ENCODE results near the gene EXOC5.

Gene EXOC5

DNA sequence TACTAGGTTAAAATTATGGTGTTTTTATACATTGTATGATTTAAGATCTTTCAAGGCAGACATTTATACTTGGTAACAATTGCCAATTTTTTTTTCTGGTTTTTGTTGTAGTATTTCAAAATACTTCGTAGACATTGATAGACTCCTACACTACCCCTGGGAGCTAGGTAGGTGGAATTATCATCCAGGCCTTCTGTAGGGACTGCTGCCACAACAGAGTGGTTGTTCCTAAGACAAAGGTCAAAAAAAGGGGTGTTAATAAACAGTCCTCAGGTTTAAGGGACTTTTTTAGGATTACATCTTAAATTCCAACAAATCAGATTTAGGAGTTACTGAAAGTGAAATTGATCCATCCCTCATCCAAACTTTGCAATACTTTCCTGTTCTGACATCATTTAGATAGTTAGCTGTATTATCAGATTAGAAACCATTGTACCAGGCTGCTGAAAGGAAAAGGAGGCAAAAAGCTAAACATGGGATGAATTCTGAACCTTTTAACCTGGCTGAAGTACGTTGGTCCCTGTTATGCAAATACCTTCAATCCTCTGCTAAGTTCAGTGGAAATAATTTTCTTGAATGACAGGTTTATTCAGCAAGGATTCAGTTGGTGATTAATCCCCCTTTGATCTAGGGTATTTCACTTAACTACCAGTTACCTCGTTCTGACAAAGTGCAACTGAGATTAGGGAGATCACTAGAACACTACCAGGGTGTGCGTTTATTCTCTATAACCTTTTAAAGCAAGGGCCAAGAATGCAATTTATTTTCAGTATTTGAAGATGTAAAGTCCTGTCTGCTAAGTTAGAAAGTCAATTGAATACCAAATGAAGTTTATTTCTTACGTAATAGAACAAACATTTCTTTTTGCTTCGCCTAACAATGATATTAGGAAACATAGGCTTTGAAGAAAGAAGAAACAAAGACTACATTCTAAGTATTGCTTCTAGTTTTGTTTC is 23.3 kb upstream of the EXOC5 start:
- no peaks in the 10 kb centered on the region for H3K79me2 ChIP-seq
- TF ChIP-seq, protein P1, sequence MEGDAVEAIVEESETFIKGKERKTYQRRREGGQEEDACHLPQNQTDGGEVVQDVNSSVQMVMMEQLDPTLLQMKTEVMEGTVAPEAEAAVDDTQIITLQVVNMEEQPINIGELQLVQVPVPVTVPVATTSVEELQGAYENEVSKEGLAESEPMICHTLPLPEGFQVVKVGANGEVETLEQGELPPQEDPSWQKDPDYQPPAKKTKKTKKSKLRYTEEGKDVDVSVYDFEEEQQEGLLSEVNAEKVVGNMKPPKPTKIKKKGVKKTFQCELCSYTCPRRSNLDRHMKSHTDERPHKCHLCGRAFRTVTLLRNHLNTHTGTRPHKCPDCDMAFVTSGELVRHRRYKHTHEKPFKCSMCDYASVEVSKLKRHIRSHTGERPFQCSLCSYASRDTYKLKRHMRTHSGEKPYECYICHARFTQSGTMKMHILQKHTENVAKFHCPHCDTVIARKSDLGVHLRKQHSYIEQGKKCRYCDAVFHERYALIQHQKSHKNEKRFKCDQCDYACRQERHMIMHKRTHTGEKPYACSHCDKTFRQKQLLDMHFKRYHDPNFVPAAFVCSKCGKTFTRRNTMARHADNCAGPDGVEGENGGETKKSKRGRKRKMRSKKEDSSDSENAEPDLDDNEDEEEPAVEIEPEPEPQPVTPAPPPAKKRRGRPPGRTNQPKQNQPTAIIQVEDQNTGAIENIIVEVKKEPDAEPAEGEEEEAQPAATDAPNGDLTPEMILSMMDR (IDR thresholded peaks at IDR 0.05), result no peak
- H3K9me3 ChIP-seq (ENCODE audit: control insufficient read depth, low read length), result no peaks in the 10 kb centered on the region
- H3K36me3 ChIP-seq (ENCODE audit: control insufficient read depth, insufficient read depth, low read length), result no peaks in the 10 kb centered on the region
- no peak overlapping the region for H3K4me3 ChIP-seq (ENCODE audit: low read depth, low read length)
- no peaks in the 10 kb centered on the region for H3K4me1 ChIP-seq
- no peaks in the 10 kb centered on the region for H3K27me3 ChIP-seq (ENCODE audit: control insufficient read depth, insufficient read depth, low read length)
- H3K9ac ChIP-seq, result no peak overlapping the region
- no peak overlapping the region for H3K27ac ChIP-seq
- no peak overlapping the region for H3K4me2 ChIP-seq (ENCODE audit: low read length)
- H2AFZ ChIP-seq, result no peak overlapping the region

DNA sequence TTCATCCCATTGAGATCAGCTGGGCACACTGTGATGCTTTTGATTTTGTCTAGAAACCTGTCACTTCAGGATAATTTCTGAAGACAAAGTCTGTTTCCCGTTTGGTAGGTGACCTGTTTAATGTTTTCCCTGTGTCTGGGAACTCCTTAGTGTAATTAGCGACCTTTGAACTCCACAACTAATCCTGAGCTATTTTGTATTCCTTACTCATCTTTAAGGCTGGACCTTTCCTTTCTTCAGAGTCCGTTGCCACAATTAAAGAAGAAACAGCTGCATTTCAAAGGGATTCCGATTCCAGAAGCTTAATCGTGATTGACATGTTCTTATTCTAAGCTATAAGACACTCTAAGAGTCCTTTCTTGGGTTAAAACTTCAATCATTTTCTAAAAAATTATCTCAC is 22.0 kb upstream of the EXOC5 start:
- no peak overlapping the region for H2AFZ ChIP-seq
- no peaks in the 10 kb centered on the region for H3K36me3 ChIP-seq (ENCODE audit: control insufficient read depth, insufficient read depth, low read length)
- no peaks in the 10 kb centered on the region for H3K9me3 ChIP-seq (ENCODE audit: control insufficient read depth, low read length)
- H3K9ac ChIP-seq, result no peak overlapping the region
- H3K4me3 ChIP-seq (ENCODE audit: low read depth, low read length), result no peak overlapping the region
- no peak overlapping the region for H3K27ac ChIP-seq
- no peak overlapping the region for H3K4me2 ChIP-seq (ENCODE audit: low read length)
- no peaks in the 10 kb centered on the region for H3K4me1 ChIP-seq
- TF ChIP-seq, protein P1 (IDR thresholded peaks at IDR 0.05), result no peak
- H3K79me2 ChIP-seq, result no peaks in the 10 kb centered on the region
- no peaks in the 10 kb centered on the region for H3K27me3 ChIP-seq (ENCODE audit: control insufficient read depth, insufficient read depth, low read length)

DNA sequence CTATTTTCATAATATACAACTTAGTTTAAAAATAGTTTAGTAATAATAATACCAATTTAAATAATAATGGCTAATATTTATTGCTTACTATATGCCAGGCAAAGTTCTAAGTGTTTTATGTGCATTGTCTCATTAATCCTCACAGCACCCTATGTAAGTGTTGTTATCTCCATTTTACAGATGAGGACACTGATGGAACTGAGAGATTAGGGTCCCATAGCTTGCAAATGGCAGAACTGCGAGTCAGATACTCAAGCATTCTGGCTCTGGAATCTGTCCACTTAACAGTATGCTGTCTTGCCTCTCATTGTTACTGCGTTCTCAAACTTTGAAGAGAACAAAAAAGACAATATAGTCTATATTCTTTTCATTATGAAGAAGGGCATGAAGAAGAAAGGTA is 19.0 kb upstream of the EXOC5 start:
- Histone ChIP-seq H3K9me3 (ENCODE audit: control insufficient read depth, low read length) (no peaks in the 10 kb centered on the region), H3K27me3 (ENCODE audit: control insufficient read depth, insufficient read depth, low read length) (no peaks in the 10 kb centered on the region), H3K4me2 (ENCODE audit: low read length) (no peak overlapping the region), H3K9ac (no peak overlapping the region), H3K79me2 (peaks cover 3% of the 10 kb centered on the region), H3K4me1 (no peaks in the 10 kb centered on the region), H3K36me3 (ENCODE audit: control insufficient read depth, insufficient read depth, low read length) (no peaks in the 10 kb centered on the region), H3K27ac (no peak overlapping the region), H3K4me3 (ENCODE audit: low read depth, low read length) (no peak overlapping the region), H2AFZ (no peak overlapping the region)
- TF ChIP-seq, protein P1 (IDR thresholded peaks at IDR 0.05), result no peak

DNA sequence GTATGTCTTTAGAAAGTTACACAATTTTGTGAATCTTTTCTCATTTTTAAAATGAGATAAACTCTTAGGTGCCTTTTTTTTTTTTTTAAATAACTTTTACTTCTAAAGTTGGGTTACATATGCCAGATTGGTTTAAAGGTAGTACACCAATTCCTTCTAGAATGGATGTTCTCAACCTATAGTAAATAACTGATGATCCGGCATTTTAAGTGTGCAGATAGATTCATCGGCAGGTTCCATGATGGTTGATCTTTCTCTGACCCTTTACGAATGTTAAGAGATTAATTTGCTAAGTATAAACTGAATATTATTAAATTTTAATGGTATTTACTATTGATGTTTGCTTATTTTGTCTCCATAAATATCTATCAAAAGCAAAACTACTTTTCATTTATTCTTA is 8.4 kb upstream of the EXOC5 start:
- Histone ChIP-seq H3K27me3 (ENCODE audit: control insufficient read depth, insufficient read depth, low read length) (no peaks in the 10 kb centered on the region), H3K9me3 (ENCODE audit: control insufficient read depth, low read length) (no peaks in the 10 kb centered on the region), H3K4me2 (ENCODE audit: low read length) (no peak overlapping the region), H3K9ac (no peak overlapping the region), H2AFZ (no peak overlapping the region), H3K36me3 (ENCODE audit: control insufficient read depth, insufficient read depth, low read length) (no peaks in the 10 kb centered on the region), H3K79me2 (peaks cover 2% of the 10 kb centered on the region), H3K4me3 (ENCODE audit: low read depth, low read length) (no peak overlapping the region), H3K4me1 (no peaks in the 10 kb centered on the region), H3K27ac (no peak overlapping the region)
- TF ChIP-seq, protein P1 (IDR thresholded peaks at IDR 0.05), result no peak
